Esophagus muscularis mucosa (tissue), 4 donors: ENCODE data around the gene PDX1. TPM values are rescaled to one million over a fixed set of nuclear protein-coding genes. Genes with fewer than 3 reads are reported as not detected.

Experiments
- DNase-seq: peaks from one replicate; pipeline ENCODE4 v3.0.0-alpha.2; 2017; ENCODE audit errors: extremely low spot score
- H3K27ac ChIP-seq, 4 donors: fragments of 200-600 bp; sonication (generic); replicated peaks in 1 of 4; 1 replicate in 3 of 4; 2 replicates in 1 of 4; pipeline ENCODE4 v1.5.1; 2016 to 2019; ENCODE audit warnings: mild to moderate bottlenecking in 1 of 4
- H3K27me3 ChIP-seq, 4 donors: fragments of 200-600 bp; sonication (generic); one replicate each; pipeline versions ENCODE4 v1.5.1 to v1.6.0; 2016 to 2019
- H3K36me3 ChIP-seq, 4 donors: fragments of 200-600 bp; sonication (generic); one replicate each; pipeline ENCODE4 v1.5.1; 2016 to 2019
- H3K4me1 ChIP-seq, 4 donors: fragments of 200-600 bp; sonication (generic); one replicate each; pipeline ENCODE4 v1.5.1; 2016 to 2019
- H3K4me3 ChIP-seq, 4 donors: fragments of 200-600 bp; sonication (generic); 1 replicate in 2 of 4; 2 replicates in 2 of 4; pipeline ENCODE4 v1.5.1; 2016 to 2019; ENCODE audit warnings: mild to moderate bottlenecking in 4 of 4, moderate library complexity in 1 of 4
- H3K9me3 ChIP-seq, 4 donors: fragments of 200-600 bp; sonication (generic); 1 replicate in 3 of 4; 2 replicates in 1 of 4; pipeline ENCODE4 v1.5.1; 2016 to 2019
- EP300 ChIP-seq: sonication (generic); formaldehyde crosslinking; IDR thresholded peaks from one replicate; pipeline ENCODE4 v1.6.1; 2017; ENCODE audit warnings: antibody characterized with exemption
- POLR2A ChIP-seq: fragments of 450-650 bp; IDR thresholded peaks from one replicate; pipeline ENCODE4 v1.6.1; 2017; ENCODE audit warnings: antibody characterized with exemption, moderate library complexity, mild to moderate bottlenecking, low read depth
- POLR2AphosphoS5 ChIP-seq, 2 donors: sonication (generic); formaldehyde crosslinking; IDR thresholded peaks; one replicate each; pipeline ENCODE4 v1.6.1; 2017; ENCODE audit warnings: antibody characterized with exemption in 2 of 2
- WGBS: methylation state at CpG from one replicate; pipeline ENCODE4 v1.1.5; 2018; 5-methylcytosine and 5-hydroxymethylcytosine counted together
- intact Hi-C: fragments of 100-400 bp; cut with DNase I; formaldehyde crosslinking; loops from one replicate; pipeline ENCODE4 v1.15.1; 2023
- small RNA-seq, 3 donors: library from RNA; depleted of rRNA; stranded (forward); fragments of <200 nt; gene quantifications; one replicate each; pipeline ENCODE3, GENCODE V24; 2016
- total RNA-seq, 4 donors: library from RNA; depleted of rRNA; stranded (reverse); fragments of >200 nt; gene quantifications; one replicate each; pipeline versions ENCODE4 v1.1.0 to v1.2.1, GENCODE V29; 2016
- TF ChIP-seq, protein P1 (sequence below), 3 experiments: fragments of 200-600 bp in 2 of 3; fragments of 450-650 bp in 1 of 3; sonication (generic) in 2 of 3; IDR thresholded peaks; one replicate each; pipeline ENCODE4 v1.5.1; 2017 to 2019; ENCODE audit warnings: antibody characterized with exemption in 3 of 3, mild to moderate bottlenecking in 2 of 3, moderate library complexity in 1 of 3

Gene PDX1
- total RNA-seq, 4 donors from 2014 or later, result not detected

DNA sequence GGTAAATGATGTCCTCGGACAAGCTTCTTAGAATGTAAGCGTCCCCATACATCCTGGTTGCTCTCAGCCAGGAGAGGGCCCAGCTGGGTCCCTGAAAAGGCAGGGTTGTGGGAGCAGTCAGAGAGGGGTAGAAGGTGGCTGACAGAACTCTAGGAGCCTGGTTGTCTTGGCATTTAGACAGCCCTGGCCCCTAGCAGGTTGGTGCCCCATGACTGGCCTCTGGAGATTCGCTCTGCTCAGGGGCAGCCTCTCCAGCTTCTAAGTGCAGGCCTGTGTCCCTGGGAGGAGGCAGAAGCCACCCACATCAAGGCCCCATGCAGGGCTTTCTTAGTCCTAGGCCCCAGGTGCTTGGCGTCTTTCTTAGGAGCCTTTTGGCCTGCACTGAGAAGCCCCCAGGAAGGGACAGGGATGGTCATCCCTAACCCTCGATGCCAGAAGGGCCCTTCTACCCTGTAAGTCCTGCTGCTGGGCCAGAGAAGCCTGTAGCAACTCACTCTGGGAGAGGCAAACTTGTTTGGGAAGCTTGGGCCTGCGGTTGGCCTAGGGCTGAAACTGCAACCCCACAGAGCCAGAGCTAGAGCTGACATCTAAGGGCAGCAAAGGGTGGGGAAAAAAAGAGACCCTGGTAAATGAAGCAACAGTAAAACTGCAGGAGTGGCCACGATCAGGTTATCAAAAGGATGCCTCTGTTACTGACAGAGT lies 52.1 kb downstream of the PDX1 start:
- no peaks in the 10 kb centered on the region for H3K9me3 ChIP-seq
- TF ChIP-seq POLR2AphosphoS5 (IDR thresholded peaks at IDR 0.05), result no peak
- TF ChIP-seq POLR2A, result no peak
- TF ChIP-seq EP300, result no peak
- TF ChIP-seq, protein P1, sequence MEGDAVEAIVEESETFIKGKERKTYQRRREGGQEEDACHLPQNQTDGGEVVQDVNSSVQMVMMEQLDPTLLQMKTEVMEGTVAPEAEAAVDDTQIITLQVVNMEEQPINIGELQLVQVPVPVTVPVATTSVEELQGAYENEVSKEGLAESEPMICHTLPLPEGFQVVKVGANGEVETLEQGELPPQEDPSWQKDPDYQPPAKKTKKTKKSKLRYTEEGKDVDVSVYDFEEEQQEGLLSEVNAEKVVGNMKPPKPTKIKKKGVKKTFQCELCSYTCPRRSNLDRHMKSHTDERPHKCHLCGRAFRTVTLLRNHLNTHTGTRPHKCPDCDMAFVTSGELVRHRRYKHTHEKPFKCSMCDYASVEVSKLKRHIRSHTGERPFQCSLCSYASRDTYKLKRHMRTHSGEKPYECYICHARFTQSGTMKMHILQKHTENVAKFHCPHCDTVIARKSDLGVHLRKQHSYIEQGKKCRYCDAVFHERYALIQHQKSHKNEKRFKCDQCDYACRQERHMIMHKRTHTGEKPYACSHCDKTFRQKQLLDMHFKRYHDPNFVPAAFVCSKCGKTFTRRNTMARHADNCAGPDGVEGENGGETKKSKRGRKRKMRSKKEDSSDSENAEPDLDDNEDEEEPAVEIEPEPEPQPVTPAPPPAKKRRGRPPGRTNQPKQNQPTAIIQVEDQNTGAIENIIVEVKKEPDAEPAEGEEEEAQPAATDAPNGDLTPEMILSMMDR (IDR thresholded peaks at IDR 0.05), result no peak
- peaks cover 10 to 36% (median 31%) of the 10 kb centered on the region in 4 donors for H3K4me1 ChIP-seq
- no peak overlapping the region for H3K4me3 ChIP-seq
- H3K27me3 ChIP-seq, result peaks cover 0 to 100% (median 62%) of the 10 kb centered on the region in 4 donors
- intact Hi-C loops, result no loop called here
- no peaks in the 10 kb centered on the region for H3K36me3 ChIP-seq
- no peak overlapping the region for H3K27ac ChIP-seq
- WGBS, result 59% methylated on average over 6 of the region's 7 CpGs
- no peak for DNase-seq

DNA sequence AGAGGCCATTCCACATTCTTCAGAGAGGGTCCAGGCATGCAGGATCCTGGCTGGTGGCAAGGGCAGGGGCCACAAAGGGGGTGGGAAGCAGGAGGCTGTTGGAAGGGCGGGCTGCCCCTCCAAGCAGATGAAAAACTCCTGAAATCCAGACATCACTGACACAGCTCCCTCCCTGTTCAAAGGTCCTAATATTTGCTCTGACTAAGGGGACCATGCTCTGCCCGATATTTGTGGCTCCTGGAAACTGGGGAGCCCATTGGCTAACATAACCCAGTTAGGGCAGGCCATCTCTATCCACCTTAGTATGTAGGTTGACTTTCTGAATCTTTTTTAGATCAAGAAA lies 52.6 kb downstream of the PDX1 start:
- intact Hi-C loops, result no loop called here
- 73% methylated on average over 2 of the region's 2 CpGs for WGBS
- Histone ChIP-seq H3K27ac (no peak overlapping the region), H3K9me3 (no peaks in the 10 kb centered on the region), H3K36me3 (no peaks in the 10 kb centered on the region), H3K4me1 (peaks cover 10 to 35% (median 29%) of the 10 kb centered on the region in 4 donors), H3K27me3 (peaks cover 0 to 100% (median 62%) of the 10 kb centered on the region in 4 donors), H3K4me3 (no peak overlapping the region)
- TF ChIP-seq, protein P1 (IDR thresholded peaks at IDR 0.05), result no peak
- TF ChIP-seq EP300 (no peak), POLR2AphosphoS5 (IDR thresholded peaks at IDR 0.05) (no peak), POLR2A (no peak)
- no peak for DNase-seq

DNA sequence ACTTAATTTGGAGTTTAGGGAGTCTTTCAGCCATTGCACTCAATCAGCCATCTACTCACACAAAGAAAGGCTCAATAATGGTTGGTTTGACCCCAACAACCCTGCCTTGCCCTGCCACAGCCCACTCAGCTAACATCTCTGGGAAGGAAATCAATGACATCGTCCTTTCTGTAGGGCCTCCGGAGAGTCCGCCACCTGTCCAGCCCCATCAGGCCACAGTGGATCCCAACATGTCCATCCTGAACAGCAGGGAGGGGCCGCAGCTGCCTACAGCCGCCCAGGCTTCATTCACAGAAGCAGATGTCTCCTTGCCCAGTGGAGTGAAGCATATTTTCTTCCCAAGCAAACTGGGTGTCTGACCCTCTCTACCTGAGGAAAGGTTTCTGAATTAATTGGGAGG lies 53.5 kb downstream of the PDX1 start:
- no peak for DNase-seq
- no peak overlapping the region for H3K27ac ChIP-seq
- 50% methylated on average over 2 of the region's 5 CpGs for WGBS
- intact Hi-C loops, result no loop called here
- H3K36me3 ChIP-seq, result no peaks in the 10 kb centered on the region
- no peak overlapping the region for H3K4me3 ChIP-seq
- H3K9me3 ChIP-seq, result no peaks in the 10 kb centered on the region
- TF ChIP-seq, protein P1 (IDR thresholded peaks at IDR 0.05), result no peak
- TF ChIP-seq POLR2A (no peak), POLR2AphosphoS5 (IDR thresholded peaks at IDR 0.05) (no peak)
- H3K4me1 ChIP-seq, result peaks cover 11 to 35% (median 28%) of the 10 kb centered on the region in 4 donors
- H3K27me3 ChIP-seq, result peaks cover 0 to 100% (median 62%) of the 10 kb centered on the region in 4 donors

DNA sequence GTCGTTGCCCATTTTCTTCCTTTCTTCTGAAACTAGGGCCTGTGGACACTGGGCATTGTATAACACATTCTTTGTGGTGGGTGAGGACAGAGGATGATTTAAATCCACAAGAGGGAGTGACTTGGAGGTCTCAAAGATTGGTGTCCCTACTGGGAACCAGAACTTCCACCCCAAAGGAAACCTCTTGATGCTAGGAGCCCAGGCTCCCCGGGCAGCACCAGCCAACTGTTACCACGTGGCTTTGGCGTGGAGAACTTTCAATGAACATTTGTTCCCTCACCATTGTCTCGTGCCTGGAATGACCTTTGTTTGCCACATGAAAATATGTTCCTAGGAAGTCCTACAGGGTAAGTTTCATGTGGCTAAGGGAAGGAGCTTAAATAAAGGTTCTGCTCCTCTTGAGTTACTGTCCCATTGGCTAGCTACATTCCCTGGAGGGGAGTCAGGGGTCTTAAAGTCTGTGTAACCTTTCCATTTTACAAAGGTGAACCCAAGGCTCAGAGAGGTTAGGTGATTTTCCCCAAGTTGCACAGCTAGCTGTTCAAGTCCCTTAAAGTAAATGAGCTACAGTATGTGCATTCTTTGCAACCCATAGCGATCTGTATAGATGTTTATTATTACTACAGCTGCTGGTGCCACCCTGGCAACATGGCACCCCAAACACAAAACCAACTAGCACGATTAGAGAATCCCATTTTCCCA lies 54.3 kb downstream of the PDX1 start:
- WGBS, result 15% methylated on average over 7 of the region's 7 CpGs
- Histone ChIP-seq H3K36me3 (no peaks in the 10 kb centered on the region), H3K27me3 (peaks cover 0 to 100% (median 60%) of the 10 kb centered on the region in 4 donors), H3K4me1 (peaks cover 6 to 35% (median 28%) of the 10 kb centered on the region in 4 donors), H3K4me3 (no peak overlapping the region), H3K27ac (no peak overlapping the region), H3K9me3 (no peaks in the 10 kb centered on the region)
- intact Hi-C loops, result no loop called here
- DNase-seq, result peak; percentile 53
- TF ChIP-seq POLR2A, result no peak
- TF ChIP-seq POLR2AphosphoS5 (IDR thresholded peaks at IDR 0.05), result no peak
- TF ChIP-seq, protein P1 (IDR thresholded peaks at IDR 0.05), result no peak
- TF ChIP-seq EP300, result no peak

Small RNA genes within 50 kb of the gene (small RNA-seq; reads per million reads assigned to genes)
- gene ATP5F1EP2, result 0 reads per million in 3 donors

Other genes starting within 250 kb of the PDX1 start
- gene GSX1, start 127.5 kb upstream of the PDX1 start, total RNA-seq, result not detected
- gene CDX2, start 49.3 kb downstream of the PDX1 start, total RNA-seq, result under 1 TPM in 1 of 4 donors, not detected in 3; 0.17 TPM
- gene URAD, start 68.7 kb downstream of the PDX1 start, total RNA-seq, result not detected
- 1 to 10 TPM in 1 of 4 donors, under 1 TPM in 3; 0.06 to 1.8 (median 0.53) TPM for gene FLT3, start 180.6 kb downstream of the PDX1 start, total RNA-seq
- 10 to 100 TPM; 26.2 to 30.4 (median 27.1) TPM for gene PAN3, start 218.5 kb downstream of the PDX1 start, total RNA-seq